Loucy (cell line): ENCODE results near the gene FLVCR2.

Experiments used
- H2AFZ ChIP-seq: fragments of 200-600 bp; sonication (generic); 2 replicates; pipeline ENCODE4 v1.6.0; 2016; ENCODE audit warnings: antibody characterized with exemption, mild to moderate bottlenecking, low read length, moderate library complexity
- H3F3A ChIP-seq: fragments of 200-600 bp; 2 replicates; pipeline ENCODE4 v1.6.0; 2016; ENCODE audit warnings: antibody characterized with exemption, low read depth, mild to moderate bottlenecking
- H3K27me3 ChIP-seq: fragments of 200-600 bp; sonication (generic); 2 replicates; pipeline ENCODE4 v1.6.1; 2014; ENCODE audit warnings: low read length, mild to moderate bottlenecking; ENCODE audit not compliant: insufficient read depth, poor library complexity, severe bottlenecking
- H3K36me3 ChIP-seq: fragments of 200-600 bp; sonication (generic); 2 replicates; pipeline ENCODE4 v1.6.1; 2016; ENCODE audit warnings: low read length; ENCODE audit not compliant: insufficient read depth
- H3K4me1 ChIP-seq: fragments of 200-600 bp; sonication (generic); 2 replicates; pipeline ENCODE4 v1.5.1; 2014; ENCODE audit warnings: low read length, mild to moderate bottlenecking; ENCODE audit not compliant: insufficient read depth, poor library complexity, severe bottlenecking
- H3K4me2 ChIP-seq: fragments of 200-600 bp; sonication (generic); 2 replicates; pipeline ENCODE4 v1.6.0; 2014; ENCODE audit warnings: antibody characterized with exemption, low read length, low read depth, mild to moderate bottlenecking; ENCODE audit not compliant: poor library complexity, severe bottlenecking
- H3K4me3 ChIP-seq: fragments of 200-600 bp; sonication (generic); 2 replicates; pipeline ENCODE4 v1.5.1; 2014; ENCODE audit warnings: low read length, mild to moderate bottlenecking, mixed read lengths; ENCODE audit not compliant: poor library complexity, severe bottlenecking
- H3K79me2 ChIP-seq: fragments of 200-600 bp; sonication (generic); 2 replicates; pipeline ENCODE4 v1.6.1; 2014; ENCODE audit warnings: low read length; ENCODE audit not compliant: insufficient read depth
- H3K9ac ChIP-seq: fragments of 200-600 bp; sonication (generic); 2 replicates; pipeline ENCODE4 v1.6.0; 2014; ENCODE audit warnings: mild to moderate bottlenecking, low read depth, low read length, moderate library complexity; ENCODE audit not compliant: poor library complexity, severe bottlenecking
- H3K9me2 ChIP-seq: fragments of 200-600 bp; sonication (generic); replicated peaks from 2 replicates; pipeline ENCODE4 v1.6.1; 2016; ENCODE audit warnings: low read depth, low read length, mixed read lengths
- H3K9me3 ChIP-seq: fragments of 200-600 bp; sonication (generic); 2 replicates; pipeline ENCODE4 v1.6.1; 2014; ENCODE audit warnings: mild to moderate bottlenecking, antibody characterized with exemption, low read length, low read depth; ENCODE audit not compliant: insufficient read depth
- H4K20me1 ChIP-seq: fragments of 200-600 bp; sonication (generic); 2 replicates; pipeline ENCODE4 v1.6.0; 2014; ENCODE audit warnings: antibody characterized with exemption, low read length, mild to moderate bottlenecking; ENCODE audit not compliant: insufficient read depth, poor library complexity, severe bottlenecking
- EZH2phosphoT487 ChIP-seq: fragments of 200-600 bp; IDR thresholded peaks from 2 replicates; pipeline ENCODE4 v1.6.1; 2018; ENCODE audit warnings: antibody characterized with exemption, mild to moderate bottlenecking, moderate library complexity, borderline replicate concordance
- TF ChIP-seq, protein P1 (sequence below): fragments of 200-600 bp; sonication (generic); conservative IDR thresholded peaks from 2 replicates; pipeline ENCODE4 v1.5.1; 2014; ENCODE audit warnings: mild to moderate bottlenecking, antibody characterized with exemption, low read length

The FLVCR2 gene

GRCh38 chr14:75563931-75564330 is 14.5 kb upstream of the FLVCR2 start:
- Histone ChIP-seq H3K4me1 (peaks cover 21% of the 10 kb centered on the region), H3K9me3 (no peaks in the 10 kb centered on the region), H3K27me3 (no peaks in the 10 kb centered on the region), H3K36me3 (no peaks in the 10 kb centered on the region), H4K20me1 (no peaks in the 10 kb centered on the region), H3K4me3 (no peak overlapping the region), H3K9ac (no peak overlapping the region), H3F3A (no peaks in the 10 kb centered on the region), H2AFZ (no peak overlapping the region), H3K9me2 (no peaks in the 10 kb centered on the region), H3K4me2 (no peak overlapping the region), H3K79me2 (no peaks in the 10 kb centered on the region)
- no peak for TF ChIP-seq EZH2phosphoT487

DNA sequence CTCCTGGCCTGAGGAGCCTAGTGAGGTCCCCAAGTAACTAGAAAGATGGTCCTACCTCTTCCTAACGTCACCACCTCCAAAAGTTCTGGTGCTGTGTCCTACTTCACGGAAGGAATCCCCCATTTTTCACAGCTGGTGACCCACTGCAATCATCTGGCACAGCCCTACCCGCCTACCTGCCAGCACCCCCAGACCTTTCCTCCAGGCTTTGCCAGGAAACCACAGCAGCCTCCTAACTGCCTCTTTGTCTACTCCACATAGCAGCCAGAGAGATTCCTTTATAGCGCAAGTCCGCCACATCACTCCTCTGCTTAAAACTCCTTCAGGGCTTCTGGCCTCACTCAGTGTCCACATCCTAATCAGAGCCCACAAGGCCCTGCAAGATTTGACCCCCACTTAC is 13.4 kb upstream of the FLVCR2 start:
- Histone ChIP-seq H3K9ac (no peak overlapping the region), H4K20me1 (no peaks in the 10 kb centered on the region), H3K4me3 (no peak overlapping the region), H3K27me3 (no peaks in the 10 kb centered on the region), H2AFZ (peak overlapping the region; percentile 38; the same call in 1 of the 2 replicates), H3K4me1 (peaks cover 21% of the 10 kb centered on the region), H3F3A (no peaks in the 10 kb centered on the region), H3K9me2 (no peaks in the 10 kb centered on the region), H3K9me3 (no peaks in the 10 kb centered on the region), H3K36me3 (no peaks in the 10 kb centered on the region), H3K79me2 (no peaks in the 10 kb centered on the region), H3K4me2 (peak overlapping the region; percentile 19)
- TF ChIP-seq, protein P1, sequence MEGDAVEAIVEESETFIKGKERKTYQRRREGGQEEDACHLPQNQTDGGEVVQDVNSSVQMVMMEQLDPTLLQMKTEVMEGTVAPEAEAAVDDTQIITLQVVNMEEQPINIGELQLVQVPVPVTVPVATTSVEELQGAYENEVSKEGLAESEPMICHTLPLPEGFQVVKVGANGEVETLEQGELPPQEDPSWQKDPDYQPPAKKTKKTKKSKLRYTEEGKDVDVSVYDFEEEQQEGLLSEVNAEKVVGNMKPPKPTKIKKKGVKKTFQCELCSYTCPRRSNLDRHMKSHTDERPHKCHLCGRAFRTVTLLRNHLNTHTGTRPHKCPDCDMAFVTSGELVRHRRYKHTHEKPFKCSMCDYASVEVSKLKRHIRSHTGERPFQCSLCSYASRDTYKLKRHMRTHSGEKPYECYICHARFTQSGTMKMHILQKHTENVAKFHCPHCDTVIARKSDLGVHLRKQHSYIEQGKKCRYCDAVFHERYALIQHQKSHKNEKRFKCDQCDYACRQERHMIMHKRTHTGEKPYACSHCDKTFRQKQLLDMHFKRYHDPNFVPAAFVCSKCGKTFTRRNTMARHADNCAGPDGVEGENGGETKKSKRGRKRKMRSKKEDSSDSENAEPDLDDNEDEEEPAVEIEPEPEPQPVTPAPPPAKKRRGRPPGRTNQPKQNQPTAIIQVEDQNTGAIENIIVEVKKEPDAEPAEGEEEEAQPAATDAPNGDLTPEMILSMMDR, result no peak
- TF ChIP-seq EZH2phosphoT487, result no peak

GRCh38 chr14:75566321-75566720 is 12.1 kb upstream of the FLVCR2 start:
- no peaks in the 10 kb centered on the region for H3K79me2 ChIP-seq
- H3F3A ChIP-seq, result no peaks in the 10 kb centered on the region
- no peaks in the 10 kb centered on the region for H3K9me3 ChIP-seq
- no peaks in the 10 kb centered on the region for H3K9me2 ChIP-seq
- no peak overlapping the region for H3K9ac ChIP-seq
- H4K20me1 ChIP-seq, result no peaks in the 10 kb centered on the region
- peaks cover 21% of the 10 kb centered on the region for H3K4me1 ChIP-seq
- no peaks in the 10 kb centered on the region for H3K36me3 ChIP-seq
- no peak for TF ChIP-seq EZH2phosphoT487
- TF ChIP-seq, protein P1, result no peak; the same call in 1 of the 2 replicates
- H2AFZ ChIP-seq, result no peak overlapping the region
- H3K27me3 ChIP-seq, result no peaks in the 10 kb centered on the region
- H3K4me3 ChIP-seq, result no peak overlapping the region
- no peak overlapping the region for H3K4me2 ChIP-seq

- H3K4me1 ChIP-seq, result peaks cover 21% of the 10 kb centered on the region
- no peaks in the 10 kb centered on the region for H3K9me2 ChIP-seq
- no peak overlapping the region for H2AFZ ChIP-seq
- no peaks in the 10 kb centered on the region for H3F3A ChIP-seq
- H3K9ac ChIP-seq, result no peak overlapping the region
- H4K20me1 ChIP-seq, result no peaks in the 10 kb centered on the region
- no peaks in the 10 kb centered on the region for H3K9me3 ChIP-seq
- TF ChIP-seq EZH2phosphoT487, result no peak
- TF ChIP-seq, protein P1, result no peak
- H3K4me3 ChIP-seq, result no peak overlapping the region
- H3K79me2 ChIP-seq, result no peaks in the 10 kb centered on the region
- H3K36me3 ChIP-seq, result no peaks in the 10 kb centered on the region
- no peak overlapping the region for H3K4me2 ChIP-seq
- no peaks in the 10 kb centered on the region for H3K27me3 ChIP-seq
These were observed 11.7 kb upstream of the FLVCR2 start for GRCh38 chr14:75566752-75567151.
